GM19240 (cell line): ENCODE measurements around the gene HIPK1.
"Not testable (repeated sequence)": the region's sequence is repeated elsewhere in the genome, so short reads cannot be mapped to it uniquely, and the experiment has no call there.

Experiments
- DNase-seq: peaks from one replicate; pipeline ENCODE4 v3.0.0; 2011; ENCODE audit warnings: low spot score; ENCODE audit not compliant: insufficient read length

Gene HIPK1

DNA sequence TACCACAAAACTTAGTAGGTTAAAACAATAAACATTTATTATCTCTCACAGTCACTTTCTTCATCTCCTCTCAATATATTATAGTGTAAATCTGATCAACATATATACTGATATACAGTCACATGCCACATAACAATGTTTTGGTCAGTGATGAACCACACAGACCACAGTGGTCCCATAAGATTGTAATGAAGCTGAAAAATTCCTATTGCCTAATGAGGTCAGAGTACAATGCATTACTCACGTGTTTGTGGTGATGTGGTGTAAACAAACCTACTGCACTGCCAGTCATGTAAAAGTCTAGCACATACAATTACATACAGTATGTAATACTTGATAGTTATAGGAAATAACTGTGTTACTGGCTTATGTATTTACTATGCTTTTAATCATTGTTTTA, 80.3 kb downstream of the HIPK1 start:
- no peak for DNase-seq

DNA sequence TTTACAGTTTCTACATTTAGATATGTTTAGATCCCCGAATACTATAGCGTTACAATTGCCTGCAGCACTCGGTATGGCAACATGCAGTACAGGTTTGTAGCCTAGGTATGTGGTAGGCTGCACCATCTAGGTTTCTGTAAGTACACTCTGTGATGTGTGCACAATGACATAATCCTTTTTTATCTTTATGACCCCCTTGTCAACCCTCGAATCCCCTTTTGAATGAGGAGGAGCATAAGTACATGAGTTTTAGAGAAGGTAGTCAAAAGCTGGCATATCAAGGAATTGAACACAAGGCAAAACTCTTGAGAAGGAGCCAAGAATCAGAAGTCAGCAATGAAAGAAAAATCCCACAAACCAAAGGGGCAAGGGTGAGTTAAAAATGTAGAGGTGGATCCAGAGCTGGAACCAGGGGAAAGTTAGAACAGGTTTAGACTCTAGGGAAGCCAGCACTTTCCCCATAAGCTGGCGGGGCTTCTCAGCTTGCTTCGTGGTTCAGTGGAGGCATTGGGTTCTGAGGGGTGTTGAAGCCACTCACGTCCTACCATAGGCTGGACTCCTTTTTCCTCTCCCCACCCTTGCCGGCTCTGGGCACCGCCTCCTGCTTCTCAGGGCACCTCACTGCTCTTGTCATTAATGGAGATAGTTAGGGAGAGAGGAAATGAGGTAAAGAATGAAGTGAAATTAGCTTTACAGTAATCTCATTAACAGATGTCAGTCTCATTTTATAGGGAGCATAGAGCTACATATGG, 81.5 kb downstream of the HIPK1 start:
- DNase-seq, result no peak

DNA sequence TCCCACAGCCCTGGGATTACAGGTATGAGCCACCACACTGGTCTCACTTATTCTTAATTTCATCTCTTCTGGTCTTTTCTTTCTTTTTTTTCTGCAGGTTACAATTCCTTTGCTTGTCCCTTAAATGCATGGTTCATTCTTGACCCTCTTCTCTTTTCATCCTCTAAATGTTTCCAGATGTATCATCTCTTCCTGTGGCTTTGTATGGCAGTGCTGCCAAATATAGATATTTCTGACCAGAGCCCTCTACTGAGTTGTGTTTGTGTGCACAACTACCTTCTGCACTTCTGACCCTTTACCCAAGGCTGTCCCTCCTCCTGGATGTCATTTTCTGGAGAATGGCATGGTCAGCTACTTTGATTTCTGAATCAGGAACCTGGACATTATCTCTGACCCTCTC, 82.7 kb downstream of the HIPK1 start:
- no peak for DNase-seq

DNA sequence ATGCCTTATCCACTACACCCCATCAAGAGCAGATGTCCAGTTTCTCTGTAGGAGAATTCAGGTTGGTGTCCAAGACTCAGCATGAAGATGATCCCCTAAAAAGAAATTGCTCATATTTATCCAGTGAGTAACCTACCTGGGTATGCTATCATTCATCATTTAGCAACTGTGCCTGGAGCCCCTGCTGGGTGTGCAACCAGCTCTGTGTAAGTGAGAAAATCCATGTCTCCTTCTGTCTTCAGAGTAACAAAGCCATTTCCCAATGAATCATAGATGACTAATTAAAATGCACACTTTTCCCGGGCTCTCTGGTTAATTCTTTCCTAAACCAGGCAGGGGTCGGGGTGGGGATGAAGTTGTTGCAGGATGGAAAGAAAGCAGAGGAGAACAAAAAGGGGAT, 86.0 kb downstream of the HIPK1 start:
- no peak for DNase-seq

DNA sequence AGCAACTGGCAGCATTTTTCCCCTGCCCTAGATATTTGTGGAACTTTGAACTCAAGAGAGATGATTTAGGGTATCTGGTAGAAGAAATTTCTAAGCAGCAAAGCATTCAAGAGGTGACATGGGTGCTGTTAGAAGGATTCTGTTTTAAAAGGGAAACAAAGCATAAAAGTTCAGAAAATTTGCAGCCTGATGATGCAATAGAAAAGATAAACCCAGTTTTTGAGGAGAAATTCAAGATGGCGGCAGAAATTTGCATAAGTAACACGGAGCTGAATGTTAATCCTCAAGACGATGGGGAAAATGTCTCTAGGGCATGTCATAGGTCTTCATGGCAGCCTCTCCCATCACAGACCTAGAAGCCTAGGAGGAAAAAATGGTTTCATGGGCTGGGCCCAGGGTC, 90.6 kb downstream of the HIPK1 start:
- DNase-seq, result not testable (repeated sequence)

DNA sequence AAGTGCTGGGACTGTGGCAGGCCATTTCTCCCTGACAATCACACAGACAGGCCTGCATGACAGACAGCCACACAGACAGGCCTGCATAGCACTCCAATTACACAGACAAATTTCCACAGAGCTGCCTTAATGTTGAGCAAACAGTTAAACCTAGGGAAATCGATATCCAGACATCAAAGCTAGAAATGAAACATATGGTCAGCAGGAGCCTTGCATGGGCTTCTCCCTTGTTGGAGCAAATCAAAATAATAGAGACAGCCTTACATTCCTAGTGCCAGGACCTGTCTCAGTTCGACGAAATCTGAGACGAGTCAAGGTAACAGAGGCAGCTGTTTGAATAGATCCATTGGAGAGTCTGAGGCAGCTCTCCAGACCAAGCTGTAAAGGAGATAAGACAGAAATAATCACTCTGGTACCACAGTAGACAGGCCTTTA, 92.6 kb downstream of the HIPK1 start:
- no peak for DNase-seq

DNA sequence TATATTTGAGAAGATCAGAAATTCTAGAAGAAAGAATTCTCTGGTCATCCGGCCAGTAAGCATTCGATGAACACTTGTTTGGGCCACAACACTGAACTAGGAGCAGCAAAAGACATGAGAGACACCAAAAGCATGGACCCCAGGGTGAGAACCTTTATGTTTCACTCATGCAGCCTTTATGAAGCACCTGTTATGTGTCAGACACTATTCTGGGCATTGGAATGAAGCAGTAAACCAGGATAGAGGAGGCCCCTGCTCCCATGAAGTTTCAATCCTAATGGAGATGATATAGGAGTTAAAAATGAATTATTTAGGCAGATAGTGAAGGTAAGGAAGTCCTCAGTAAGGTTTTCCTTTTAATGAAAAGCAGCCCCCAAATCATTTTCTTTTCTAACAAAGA, 93.8 kb downstream of the HIPK1 start:
- DNase-seq, result no peak

DNA sequence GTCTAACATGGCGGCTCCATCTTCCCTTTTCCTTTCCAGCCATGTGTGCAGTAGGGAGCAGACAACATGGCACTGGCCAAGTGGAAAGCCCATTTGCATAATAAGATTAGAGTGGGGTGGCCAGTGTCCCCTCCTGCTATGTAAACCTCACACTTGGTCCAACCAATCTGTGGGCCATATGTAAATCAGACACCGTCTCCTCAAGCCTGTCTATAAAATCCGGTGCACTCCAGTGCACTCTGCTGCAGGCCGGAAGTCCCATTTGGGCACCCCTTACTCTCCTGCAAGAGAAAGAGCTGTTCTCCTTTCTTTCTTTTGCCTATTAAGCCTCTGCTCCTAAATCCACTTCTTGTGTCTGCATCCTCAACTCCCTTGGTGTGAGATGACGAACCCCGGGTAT, 94.3 kb downstream of the HIPK1 start:
- DNase-seq, result no peak

DNA sequence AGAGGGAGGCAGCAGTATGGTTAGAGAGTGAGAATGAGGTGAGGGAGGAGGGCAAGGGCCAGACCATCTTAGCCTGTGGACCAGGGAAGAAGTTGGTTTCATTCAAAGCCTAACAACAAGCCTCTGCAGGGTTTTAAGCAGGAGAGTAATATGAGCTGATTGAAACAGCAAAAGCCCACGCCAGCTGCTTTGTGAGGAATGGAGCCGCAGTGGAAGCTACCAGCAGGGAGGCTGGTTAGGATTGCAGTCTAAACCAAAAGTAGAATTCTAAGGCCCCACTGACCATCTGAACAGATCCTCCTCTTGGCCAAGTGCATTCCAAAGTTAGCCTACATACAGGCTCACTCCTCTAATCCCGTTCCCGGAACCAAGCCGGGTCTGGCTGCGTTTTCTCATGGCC, 94.9 kb downstream of the HIPK1 start:
- DNase-seq, result no peak

DNA sequence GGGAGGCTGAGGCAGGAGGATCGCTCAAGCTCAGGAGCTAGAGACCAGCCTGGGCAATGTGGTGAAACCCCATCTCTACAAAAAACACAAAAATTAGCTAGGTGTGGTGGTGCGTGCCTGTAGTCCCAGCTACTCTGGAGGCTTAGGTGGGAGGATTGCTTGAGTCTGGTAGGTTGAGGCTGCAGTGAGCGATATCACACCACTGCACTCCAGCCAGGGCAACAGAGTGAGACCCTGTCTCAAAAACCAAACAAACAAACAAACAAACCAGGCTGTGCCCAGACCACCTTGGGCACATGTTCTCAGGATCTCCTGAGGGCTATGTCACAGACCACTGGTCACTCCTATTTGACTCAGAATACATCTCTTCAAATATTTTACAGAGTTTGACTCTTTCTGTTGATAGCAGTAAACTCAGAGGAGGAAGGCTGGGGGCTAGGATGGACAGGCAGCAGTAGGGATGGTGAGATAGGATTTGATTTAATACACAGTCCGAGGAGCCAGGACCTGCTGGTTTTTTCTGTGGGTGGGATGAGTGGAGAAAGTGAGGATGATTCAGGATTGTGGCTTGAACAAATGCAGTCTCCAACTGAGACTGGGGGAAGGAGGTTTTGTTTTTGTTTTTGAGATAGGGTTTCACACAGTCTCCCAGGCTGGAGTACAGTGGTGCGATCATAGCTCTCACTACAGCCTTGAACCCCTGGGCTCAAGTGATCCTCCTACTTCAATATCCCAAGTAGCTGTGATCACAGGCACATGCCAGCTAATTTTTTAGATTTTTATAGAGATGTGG, 96.7 kb downstream of the HIPK1 start:
- DNase-seq, result no peak

DNA sequence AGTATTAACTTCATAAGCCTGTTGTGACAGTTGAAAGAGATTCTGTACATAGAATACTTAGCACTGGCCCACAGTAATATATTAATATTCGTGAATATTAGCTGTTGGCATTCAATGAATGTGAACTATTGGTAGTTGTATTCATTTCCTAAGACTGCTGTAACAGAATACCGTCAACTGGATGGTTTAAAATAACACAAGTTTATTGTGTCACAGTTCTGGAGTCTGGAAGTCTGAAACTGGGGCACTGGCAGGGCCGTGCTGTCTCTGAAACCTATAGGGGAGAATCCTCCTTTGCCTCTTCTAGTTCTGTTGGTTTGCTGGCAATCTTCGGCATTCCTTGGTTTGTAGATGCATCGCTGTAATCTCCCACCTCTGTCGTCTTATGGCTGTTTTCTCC, 97.7 kb downstream of the HIPK1 start:
- DNase-seq, result no peak
